ENCODE results near the gene ACSBG1.
"Not testable (repeated sequence)": the region's sequence is repeated elsewhere in the genome, so short reads cannot be mapped to it uniquely, and the experiment has no call there.

The ACSBG1 gene

GRCh38 chr15:78247911-78248310, 13.5 kb upstream of the ACSBG1 start:
- H3K4me3 ChIP-seq (ENCODE audit: low read depth, low read length) = no peak overlapping the region
- no peak for DNase-seq (ENCODE audit: low read depth, low spot score)
- ChIA-PET POLR2A (no interaction called here), CTCF (interaction anchor here (0.9 kb wide), 1 partner anchor 140 kb away, joined by 4 read pairs; no protein-coding TSS in a partner anchor)
- TF ChIP-seq, protein P1, sequence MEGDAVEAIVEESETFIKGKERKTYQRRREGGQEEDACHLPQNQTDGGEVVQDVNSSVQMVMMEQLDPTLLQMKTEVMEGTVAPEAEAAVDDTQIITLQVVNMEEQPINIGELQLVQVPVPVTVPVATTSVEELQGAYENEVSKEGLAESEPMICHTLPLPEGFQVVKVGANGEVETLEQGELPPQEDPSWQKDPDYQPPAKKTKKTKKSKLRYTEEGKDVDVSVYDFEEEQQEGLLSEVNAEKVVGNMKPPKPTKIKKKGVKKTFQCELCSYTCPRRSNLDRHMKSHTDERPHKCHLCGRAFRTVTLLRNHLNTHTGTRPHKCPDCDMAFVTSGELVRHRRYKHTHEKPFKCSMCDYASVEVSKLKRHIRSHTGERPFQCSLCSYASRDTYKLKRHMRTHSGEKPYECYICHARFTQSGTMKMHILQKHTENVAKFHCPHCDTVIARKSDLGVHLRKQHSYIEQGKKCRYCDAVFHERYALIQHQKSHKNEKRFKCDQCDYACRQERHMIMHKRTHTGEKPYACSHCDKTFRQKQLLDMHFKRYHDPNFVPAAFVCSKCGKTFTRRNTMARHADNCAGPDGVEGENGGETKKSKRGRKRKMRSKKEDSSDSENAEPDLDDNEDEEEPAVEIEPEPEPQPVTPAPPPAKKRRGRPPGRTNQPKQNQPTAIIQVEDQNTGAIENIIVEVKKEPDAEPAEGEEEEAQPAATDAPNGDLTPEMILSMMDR (IDR thresholded peaks at IDR 0.05; ENCODE audit: insufficient read depth, low read length, missing control alignments) = no peak

DNA sequence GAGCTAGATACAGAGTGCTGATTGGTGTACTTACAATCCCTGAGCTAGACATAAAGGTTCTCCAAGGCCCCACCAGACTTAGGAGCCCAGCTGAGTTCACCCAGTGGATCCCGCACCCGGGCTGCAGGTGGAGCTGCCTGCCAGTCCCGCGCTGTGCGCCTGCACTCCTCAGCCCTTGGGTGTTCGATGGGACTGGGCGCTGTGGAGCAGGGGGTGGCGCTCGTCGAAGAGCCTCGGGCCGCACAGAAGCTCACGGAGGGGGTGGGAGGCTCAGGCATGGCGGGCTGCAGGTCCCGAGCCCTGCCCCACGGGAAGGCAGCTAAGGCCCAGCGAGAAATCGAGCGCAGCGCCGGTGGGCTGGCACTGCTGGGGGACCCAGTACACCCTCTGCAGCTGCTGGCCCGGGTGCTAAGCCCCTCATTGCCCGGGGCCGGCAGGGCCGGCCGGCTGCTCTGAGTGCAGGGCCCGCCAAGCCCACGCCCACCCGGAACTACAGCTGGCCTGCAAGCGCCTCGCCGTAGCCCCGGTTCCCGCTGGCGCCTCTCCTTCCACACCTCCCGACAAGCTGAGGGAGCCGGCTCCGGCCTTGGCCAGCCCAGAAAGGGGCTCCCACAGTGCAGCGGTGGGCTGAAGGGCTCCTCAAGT, 11.7 kb upstream of the ACSBG1 start:
- H3K4me3 ChIP-seq (ENCODE audit: low read depth, low read length) = not testable (repeated sequence)
- CTCF ChIA-PET = interaction anchor here (0.8 to 13.2 kb wide), 3 partner anchors 11 to 136 kb away, joined by 3 to 352 read pairs (median 4); no protein-coding TSS in a partner anchor

DNA sequence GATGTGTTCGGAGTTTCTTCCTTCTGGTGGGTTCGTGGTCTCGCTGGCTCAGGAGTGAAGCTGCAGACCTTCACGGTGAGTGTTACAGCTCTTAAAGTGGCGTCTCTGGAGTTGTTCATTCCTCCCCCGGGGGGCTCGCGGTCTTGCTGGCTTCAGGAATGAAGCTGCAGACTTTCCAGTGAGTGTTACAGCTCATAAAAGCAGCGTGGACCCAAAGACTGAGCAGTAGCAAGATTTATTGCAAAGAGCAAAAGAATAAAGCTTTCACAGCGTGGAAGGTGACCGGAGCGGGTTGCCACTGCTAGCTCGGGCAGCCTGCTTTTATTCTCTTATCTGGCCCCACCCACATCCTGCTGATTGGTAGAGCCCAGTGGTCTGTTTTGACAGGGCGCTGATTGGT, 11.0 kb upstream of the ACSBG1 start:
- DNase-seq (ENCODE audit: low read depth, low spot score); H3K4me3 ChIP-seq (ENCODE audit: low read depth, low read length); POLR2A ChIA-PET: not testable (repeated sequence)
- CTCF ChIA-PET = interaction anchor here (1.0 to 13.2 kb wide), 4 partner anchors 12 to 135 kb away, joined by 3 to 352 read pairs (median 7); no protein-coding TSS in a partner anchor

More for the DNA sequence above, 11.7 kb upstream of the ACSBG1 start:
- POLR2A ChIA-PET; DNase-seq (ENCODE audit: low read depth, low spot score): not testable (repeated sequence)

DNA sequence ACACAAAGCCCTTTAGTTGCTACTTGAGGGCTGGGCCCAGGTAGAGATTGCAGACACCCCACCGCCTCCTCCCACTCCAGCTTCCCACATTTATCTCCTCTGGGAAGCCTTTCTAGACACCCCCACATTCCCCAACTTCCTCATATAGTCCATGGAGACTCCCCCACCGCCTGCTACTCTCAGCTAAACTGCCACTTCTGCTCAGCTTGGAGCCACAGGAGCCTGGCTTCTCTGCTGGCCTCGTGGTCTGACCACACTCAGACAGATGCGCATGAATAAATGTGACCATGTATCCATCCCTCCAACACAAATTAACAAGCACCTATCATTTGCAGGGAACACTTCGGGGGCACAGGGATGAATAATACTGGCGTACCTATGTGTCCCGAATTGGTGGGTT, 10.5 kb upstream of the ACSBG1 start:
- DNase-seq (ENCODE audit: low read depth, low spot score) = no peak
- TF ChIP-seq, protein P1 (IDR thresholded peaks at IDR 0.05; ENCODE audit: insufficient read depth, low read length, missing control alignments) = no peak
- POLR2A ChIA-PET = no interaction called here
- CTCF ChIA-PET = interaction anchor here (1.0 to 13.2 kb wide), 7 partner anchors 11 to 135 kb away, joined by 3 to 352 read pairs (median 10); partner anchors contain the start of genes CIB2 and DNAJA4
- no peak overlapping the region for H3K4me3 ChIP-seq (ENCODE audit: low read depth, low read length)

GRCh38 chr15:78244101-78244500, 9.7 kb upstream of the ACSBG1 start:
- DNase-seq (ENCODE audit: low read depth, low spot score) = no peak
- CTCF ChIA-PET = interaction anchor here (0.6 to 13.2 kb wide), 8 partner anchors 12 to 334 kb away, joined by 3 to 352 read pairs (median 7); partner anchors contain the start of genes CIB2 and DNAJA4
- TF ChIP-seq, protein P1 (IDR thresholded peaks at IDR 0.05; ENCODE audit: insufficient read depth, low read length, missing control alignments) = no peak
- POLR2A ChIA-PET = no interaction called here
- H3K4me3 ChIP-seq (ENCODE audit: low read depth, low read length) = no peak overlapping the region

GRCh38 chr15:78243491-78243941, 9.2 kb upstream of the ACSBG1 start:
- ChIA-PET CTCF (interaction anchor here (1.0 to 13.2 kb wide), 9 partner anchors 12 to 285 kb away, joined by 3 to 352 read pairs (median 65); partner anchors contain the start of genes CIB2 and DNAJA4), POLR2A (no interaction called here)
- no peak overlapping the region for H3K4me3 ChIP-seq (ENCODE audit: low read depth, low read length)
- TF ChIP-seq, protein P1 (IDR thresholded peaks at IDR 0.05; ENCODE audit: insufficient read depth, low read length, missing control alignments) = no peak
- DNase-seq (ENCODE audit: low read depth, low spot score) = no peak

DNA sequence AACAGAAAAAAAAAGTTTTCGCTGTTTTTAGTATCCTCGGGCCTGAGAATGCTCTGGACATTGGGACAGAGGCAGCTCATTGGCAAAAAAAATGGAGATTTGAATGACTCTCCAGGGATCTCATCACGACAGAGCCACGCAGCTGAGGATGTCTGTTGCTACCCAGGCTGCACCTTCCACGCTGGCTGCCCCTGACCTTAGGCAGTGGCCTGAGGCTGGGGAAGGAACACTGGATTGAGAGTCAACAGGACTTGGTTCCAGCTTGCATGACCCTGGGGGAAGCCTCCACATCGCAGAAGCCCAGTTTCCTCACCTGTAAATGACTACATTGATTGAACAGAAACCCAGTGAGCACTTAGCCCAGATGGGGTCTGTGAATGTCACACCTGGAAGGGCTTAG, 8.7 kb upstream of the ACSBG1 start:
- ChIA-PET CTCF (interaction anchor here (1.0 to 13.2 kb wide), 13 partner anchors 13 to 285 kb away, joined by 3 to 352 read pairs (median 55); partner anchors contain the start of genes CIB2 and DNAJA4), POLR2A (no interaction called here)
- no peak overlapping the region for H3K4me3 ChIP-seq (ENCODE audit: low read depth, low read length)
- TF ChIP-seq, protein P1 (IDR thresholded peaks at IDR 0.05; ENCODE audit: insufficient read depth, low read length, missing control alignments) = no peak
- DNase-seq (ENCODE audit: low read depth, low spot score) = no peak
